Coronary artery (tissue), 2 donors: ENCODE data around the gene NKD1.

ENCODE experiments used
- DNase-seq: peaks from one replicate; pipeline ENCODE4 v3.0.0-alpha.2; 2017; ENCODE audit warnings: low spot score
- H3K27ac ChIP-seq, 2 donors: fragments of 200-600 bp; sonication (generic); one replicate each; pipeline ENCODE4 v1.5.1; 2016 to 2019
- H3K4me3 ChIP-seq: fragments of 200-600 bp; sonication (generic); 2 replicates; pipeline ENCODE4 v1.5.1; 2016; ENCODE audit warnings: mild to moderate bottlenecking, moderate library complexity
- TF ChIP-seq, protein P1 (sequence below): fragments of 200-600 bp; sonication (generic); IDR thresholded peaks from one replicate; pipeline ENCODE4 v1.5.1; 2019; ENCODE audit warnings: antibody characterized with exemption

NKD1 gene

DNA sequence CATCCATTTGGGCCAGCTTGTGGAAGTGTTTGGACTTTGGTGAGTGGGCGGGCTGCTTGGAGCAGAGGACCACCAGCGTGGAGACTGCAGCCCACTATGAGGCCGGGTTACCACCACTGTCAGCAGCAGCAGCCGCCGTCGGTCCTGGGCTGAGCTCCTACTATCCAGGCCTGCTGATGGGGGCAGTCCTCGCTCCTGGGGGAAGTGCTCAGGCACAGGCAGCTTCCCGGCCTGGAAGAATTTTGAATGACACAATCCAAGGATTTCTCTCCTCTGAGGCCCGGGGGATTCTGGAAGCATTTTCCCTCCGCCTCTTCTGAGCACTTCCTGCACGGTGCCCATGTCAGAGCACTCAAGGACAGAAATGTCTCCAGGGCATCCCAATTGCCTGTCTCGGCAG lies 139.9 kb downstream of the NKD1 start:
- Histone ChIP-seq H3K27ac (no peak overlapping the region), H3K4me3 (no peak overlapping the region)
- no peak for DNase-seq
- TF ChIP-seq, protein P1, sequence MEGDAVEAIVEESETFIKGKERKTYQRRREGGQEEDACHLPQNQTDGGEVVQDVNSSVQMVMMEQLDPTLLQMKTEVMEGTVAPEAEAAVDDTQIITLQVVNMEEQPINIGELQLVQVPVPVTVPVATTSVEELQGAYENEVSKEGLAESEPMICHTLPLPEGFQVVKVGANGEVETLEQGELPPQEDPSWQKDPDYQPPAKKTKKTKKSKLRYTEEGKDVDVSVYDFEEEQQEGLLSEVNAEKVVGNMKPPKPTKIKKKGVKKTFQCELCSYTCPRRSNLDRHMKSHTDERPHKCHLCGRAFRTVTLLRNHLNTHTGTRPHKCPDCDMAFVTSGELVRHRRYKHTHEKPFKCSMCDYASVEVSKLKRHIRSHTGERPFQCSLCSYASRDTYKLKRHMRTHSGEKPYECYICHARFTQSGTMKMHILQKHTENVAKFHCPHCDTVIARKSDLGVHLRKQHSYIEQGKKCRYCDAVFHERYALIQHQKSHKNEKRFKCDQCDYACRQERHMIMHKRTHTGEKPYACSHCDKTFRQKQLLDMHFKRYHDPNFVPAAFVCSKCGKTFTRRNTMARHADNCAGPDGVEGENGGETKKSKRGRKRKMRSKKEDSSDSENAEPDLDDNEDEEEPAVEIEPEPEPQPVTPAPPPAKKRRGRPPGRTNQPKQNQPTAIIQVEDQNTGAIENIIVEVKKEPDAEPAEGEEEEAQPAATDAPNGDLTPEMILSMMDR: no peak

DNA sequence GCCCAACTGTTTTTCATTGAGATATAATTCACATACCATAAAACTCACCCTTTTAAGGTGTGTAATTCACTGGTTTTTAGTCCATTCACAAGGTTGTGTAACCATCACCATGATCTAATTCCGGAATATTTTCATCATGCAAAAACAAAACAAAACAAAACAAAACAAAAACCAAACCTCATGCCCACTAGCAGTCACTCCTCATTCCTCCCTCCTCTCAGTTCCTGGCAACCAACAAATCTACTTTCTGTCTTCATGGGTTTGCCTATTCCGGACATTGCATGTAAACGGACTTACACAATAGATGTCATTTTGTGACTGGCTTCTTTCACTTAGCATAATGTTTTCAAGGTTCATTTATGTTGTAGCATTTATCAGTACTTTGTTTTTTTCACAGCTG lies 140.7 kb downstream of the NKD1 start:
- Histone ChIP-seq H3K27ac (no peak overlapping the region), H3K4me3 (no peak overlapping the region)
- DNase-seq: no peak
- TF ChIP-seq, protein P1: no peak

DNA sequence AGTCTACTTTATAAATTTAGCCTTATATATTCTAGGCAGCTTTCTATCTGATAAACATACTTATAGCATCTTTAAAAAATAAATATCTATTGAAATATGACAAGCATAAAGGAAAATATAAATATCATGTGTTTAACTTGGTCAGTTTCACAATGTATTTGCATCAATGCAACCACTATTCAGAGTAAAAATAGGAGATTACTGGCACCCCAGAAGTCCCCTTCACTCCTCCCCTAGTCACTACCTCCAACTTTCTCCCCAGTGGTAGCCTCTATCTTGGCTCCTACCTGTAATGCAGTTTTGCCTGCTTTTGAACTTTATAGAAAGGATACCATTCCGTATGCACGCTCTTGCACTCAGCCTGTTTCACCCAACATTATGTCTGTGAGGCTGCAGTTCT lies 142.0 kb downstream of the NKD1 start:
- Histone ChIP-seq H3K27ac (no peak overlapping the region), H3K4me3 (no peak overlapping the region)
- TF ChIP-seq, protein P1: no peak
- no peak for DNase-seq

DNA sequence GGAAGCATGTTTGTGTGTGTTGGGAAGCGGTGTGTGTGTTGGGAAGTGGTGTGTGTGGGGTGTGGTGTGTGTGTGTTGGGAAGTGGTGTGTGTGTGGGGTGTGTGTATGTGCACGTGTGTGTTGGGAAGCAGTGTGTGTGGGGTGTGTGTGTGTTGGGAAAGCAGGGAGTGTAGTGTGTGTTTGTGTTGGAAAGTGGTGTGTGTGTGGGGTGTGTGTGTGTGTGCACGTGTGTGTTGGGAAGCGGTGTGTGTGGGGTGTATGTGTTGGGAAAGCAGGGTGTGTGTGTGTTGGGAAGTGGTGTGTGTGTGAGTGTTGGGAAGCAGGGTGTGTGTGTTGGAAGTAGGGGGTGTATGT lies 144.4 kb downstream of the NKD1 start:
- no peak for DNase-seq
- no peak overlapping the region for H3K27ac ChIP-seq
- no peak overlapping the region for H3K4me3 ChIP-seq
- TF ChIP-seq, protein P1: no peak

DNA sequence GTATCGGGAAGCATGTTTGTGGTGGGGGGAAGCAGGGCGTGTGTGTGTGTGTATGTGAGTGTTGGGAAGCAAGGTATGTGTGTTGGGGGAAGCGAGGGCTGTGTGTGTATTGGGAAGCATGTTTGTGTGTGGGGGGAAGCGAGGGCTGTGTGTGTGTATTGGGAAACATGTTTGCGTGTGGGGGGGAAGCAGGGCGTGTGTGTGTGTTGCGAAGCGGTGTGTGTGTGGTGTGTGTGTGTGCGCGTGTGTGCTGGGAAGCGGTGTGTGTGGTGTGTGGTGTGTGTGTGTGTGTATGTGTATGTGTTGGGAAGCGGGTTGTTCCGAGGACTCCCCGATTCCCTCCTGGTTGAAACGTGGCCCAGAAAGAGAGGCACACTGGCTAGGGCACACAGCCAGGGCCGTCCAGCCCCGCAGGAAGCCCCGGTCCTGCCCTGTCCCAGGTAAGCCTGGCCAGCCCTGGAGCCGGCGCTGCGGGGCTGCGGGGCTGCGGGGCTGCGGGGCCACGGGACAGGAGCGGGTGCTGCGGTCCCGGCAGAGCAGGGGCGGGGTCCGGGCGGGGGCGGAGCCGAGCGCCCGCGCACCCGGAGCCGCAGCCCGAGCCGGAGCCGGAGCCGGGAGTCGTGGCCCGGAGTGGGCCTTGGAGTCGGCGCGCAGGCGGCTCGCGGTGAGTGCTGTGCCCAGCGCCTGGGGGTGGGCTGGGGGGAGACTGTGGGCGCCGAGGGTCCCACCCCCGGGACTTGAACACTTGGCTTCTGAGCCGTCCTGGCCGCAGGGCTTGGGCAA lies 145.0 kb downstream of the NKD1 start, which contains the start of gene NOD2:
Gene NOD2 (plus strand): TSS at position 608 of the 783 bp plus-strand sequence. CDS start 5,890 bp downstream, outside the sequence.
- DNase-seq: no peak
- Histone ChIP-seq H3K4me3 (peak within 1 kb of the TSS; percentile 80), H3K27ac (peak within 1 kb of the TSS in 1 of 2 donors; percentile 52)
- TF ChIP-seq, protein P1: no peak

DNA sequence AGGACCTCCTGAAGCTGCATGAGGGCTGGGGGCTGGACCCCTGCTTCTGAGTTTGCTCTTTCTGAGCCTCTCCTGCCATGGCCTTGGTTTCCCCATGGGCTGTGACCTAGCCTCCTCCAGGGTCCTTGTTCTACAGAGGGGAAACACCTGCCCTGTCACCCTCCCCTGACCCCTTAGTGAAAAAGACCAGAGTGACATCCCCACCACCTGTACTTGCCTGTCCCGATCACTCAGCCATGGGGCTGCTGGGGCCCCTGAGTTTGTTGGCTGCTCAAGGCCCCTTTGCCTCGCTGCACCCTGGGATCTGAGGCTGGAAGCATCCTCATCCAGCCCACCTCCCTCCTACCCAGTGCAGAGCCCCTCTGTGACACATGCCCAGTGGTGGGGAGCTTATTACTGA lies 146.0 kb downstream of the NKD1 start:
- H3K27ac ChIP-seq: no peak overlapping the region
- TF ChIP-seq, protein P1: no peak
- H3K4me3 ChIP-seq: peak overlapping the region; percentile 80
- no peak for DNase-seq
